Measurements from ENCODE around the gene KIF5C.
A peak's percentile ranks its signal among the peaks of the same experiment; 100 is the strongest.

KIF5C gene

GRCh38 chr2:148926291-148926961 is 51.4 kb downstream of the KIF5C start:
- peak; percentile 59 for DNase-seq

DNA sequence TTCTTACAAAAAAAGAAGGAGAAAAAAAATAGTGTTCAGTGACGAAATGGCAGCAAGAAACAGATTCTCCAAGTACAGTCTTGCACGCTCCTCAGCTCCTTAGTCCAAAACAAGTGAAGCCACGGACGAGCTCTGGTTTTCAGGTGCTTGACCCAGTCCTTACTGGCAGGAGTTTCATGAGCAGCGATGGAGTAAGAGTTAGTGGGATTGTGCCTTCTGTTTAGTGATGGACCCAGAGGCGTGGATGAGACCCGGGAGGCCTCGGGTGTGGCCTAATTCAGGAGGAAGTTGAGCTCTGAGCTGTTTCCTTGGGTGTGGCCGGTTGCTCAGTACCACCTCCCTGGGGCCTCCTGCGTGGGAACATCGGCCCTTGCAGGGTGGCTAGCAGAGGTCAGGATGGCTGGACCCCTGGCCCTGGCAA is 52.0 kb downstream of the KIF5C start:
- DNase-seq: peak; percentile 32

- DNase-seq: no peak
Observed at GRCh38 chr2:148928395-148928794, 53.4 kb downstream of the KIF5C start.

GRCh38 chr2:148930046-148930775 is 55.2 kb downstream of the KIF5C start:
- DNase-seq: no peak

DNA sequence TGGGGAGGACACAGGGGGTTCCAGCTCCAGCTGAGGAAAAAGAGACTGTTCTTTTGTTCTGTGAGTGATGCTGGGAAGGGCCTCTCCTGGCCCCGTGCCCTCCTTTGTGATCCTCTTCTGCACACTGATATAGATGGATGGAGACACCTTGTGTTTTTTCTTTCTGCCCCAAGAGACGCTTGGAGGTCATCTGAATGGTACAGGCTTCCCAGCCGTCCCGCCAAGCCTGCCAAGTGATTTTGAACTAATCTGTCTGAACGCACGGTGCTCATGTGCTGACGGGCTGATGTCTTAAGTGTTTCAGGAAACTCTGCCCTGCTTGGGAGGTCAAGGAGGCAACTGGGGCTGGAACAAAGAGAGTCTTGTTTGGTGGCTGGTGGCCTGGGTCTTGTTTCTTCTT is 57.5 kb downstream of the KIF5C start:
- DNase-seq: no peak

- no peak for DNase-seq
Observed at GRCh38 chr2:148933456-148933855, 58.4 kb downstream of the KIF5C start.

GRCh38 chr2:148935791-148936190 is 60.8 kb downstream of the KIF5C start:
- no peak for DNase-seq

GRCh38 chr2:148936857-148937450 is 61.9 kb downstream of the KIF5C start:
- no peak for DNase-seq

DNA sequence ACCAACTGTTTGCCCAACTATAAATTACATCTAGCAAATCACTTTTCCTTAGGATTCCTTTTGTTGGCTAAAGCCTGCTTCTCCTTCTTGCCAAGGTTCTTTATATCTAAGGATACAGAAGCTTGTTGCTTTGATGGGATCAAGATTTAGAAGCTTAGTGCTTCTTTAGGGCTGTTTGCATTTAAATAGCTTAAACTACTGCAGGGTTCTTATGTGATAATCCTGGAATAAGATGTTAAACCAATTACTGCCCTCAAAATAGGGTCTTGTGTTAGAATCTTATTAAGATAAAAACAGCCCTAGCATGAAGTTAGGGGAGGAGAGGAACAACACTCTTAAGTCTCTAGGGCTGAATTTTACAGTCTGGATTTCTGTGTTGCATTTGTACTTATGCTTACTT is 64.2 kb downstream of the KIF5C start:
- DNase-seq: no peak

GRCh38 chr2:148943097-148943496 is 68.1 kb downstream of the KIF5C start:
- DNase-seq: no peak

GRCh38 chr2:148944536-148944935 is 69.5 kb downstream of the KIF5C start:
- DNase-seq: no peak

DNA sequence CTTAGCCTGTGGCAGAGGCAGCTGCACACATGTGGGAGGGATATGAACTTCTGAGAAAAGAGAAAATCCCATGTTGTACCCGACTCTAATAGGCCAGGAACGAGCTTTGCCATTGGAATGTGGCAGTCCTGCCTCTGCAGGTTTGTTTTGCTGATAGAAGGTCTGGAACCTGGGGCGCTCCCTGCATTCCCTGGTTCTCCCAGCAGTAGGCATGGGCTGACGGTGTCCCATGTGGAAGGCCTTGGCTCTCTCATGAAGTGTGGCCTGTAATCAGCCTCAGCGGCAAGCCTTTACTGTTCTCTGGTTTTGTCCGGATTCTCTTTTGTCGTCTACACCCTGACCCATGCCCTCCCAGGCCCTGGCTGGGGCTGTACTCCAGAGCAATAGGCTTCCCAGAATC is 72.3 kb downstream of the KIF5C start:
- DNase-seq: no peak

DNA sequence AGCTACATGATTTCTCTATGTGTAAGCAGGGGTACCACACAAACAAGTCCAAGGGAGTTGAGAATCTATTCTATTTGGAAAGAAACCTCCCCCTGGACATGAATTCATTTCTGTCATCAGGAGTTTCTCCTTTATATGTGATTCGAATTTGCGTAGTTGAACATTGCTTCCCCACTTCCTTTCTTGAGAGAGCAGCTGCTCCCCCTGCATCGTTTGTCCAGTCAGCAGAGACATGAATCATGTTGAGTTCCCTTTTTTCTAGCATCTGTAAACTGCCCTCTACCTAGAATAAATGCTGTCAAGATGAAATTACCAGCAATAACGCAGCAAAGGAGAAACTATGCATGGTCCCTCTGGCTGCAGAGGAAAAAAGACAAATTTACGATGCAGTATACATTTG is 73.8 kb downstream of the KIF5C start:
- peak; percentile 14 for DNase-seq

GRCh38 chr2:148949348-148949747 is 74.3 kb downstream of the KIF5C start:
- no peak for DNase-seq

GRCh38 chr2:148952621-148953020 is 77.6 kb downstream of the KIF5C start:
- DNase-seq: no peak

- DNase-seq: no peak
Observed at GRCh38 chr2:148953426-148953825, 78.4 kb downstream of the KIF5C start.

DNA sequence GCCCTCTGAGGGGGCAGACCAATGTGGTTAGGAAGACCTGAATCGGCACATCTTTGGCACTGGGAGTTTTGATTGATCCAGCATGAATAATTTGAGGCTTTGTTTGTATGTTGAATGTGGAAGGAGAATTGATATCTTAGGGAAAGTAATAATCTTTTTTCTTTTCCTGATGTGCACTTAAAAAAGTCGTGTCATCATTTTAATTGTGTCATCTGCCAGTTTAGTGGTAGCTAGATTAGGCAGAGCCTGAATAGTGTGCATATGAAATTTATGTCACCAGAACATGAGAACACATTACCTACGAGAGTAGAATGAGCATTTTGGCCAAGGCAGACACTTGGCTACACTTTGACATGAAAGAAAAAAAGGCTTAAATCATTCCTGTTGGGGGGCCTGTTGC is 79.5 kb downstream of the KIF5C start:
- no peak for DNase-seq

- no peak for DNase-seq
Observed at GRCh38 chr2:148955798-148956197, 80.8 kb downstream of the KIF5C start.

- no peak for DNase-seq
Observed at GRCh38 chr2:148957023-148957422, 82.0 kb downstream of the KIF5C start.

DNA sequence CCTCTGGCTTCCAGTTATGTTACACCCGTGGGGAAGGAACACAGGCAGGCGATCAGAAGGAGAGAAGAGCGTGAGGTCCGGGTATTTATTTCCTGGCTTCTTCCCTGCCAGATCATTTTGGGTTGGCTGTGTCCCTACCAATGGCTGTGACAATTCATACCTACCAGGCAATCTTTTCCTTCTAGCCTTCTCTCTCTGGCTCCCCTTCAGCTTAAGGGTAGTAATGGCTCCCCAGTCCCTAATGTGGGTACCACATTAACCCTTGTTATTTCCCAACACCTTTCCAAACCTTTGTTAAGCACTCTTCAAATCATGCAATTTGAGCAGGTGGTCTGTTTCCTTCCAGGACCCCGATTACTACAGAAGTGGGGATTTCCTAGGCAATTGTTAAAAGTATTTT is 84.7 kb downstream of the KIF5C start:
- no peak for DNase-seq

DNA sequence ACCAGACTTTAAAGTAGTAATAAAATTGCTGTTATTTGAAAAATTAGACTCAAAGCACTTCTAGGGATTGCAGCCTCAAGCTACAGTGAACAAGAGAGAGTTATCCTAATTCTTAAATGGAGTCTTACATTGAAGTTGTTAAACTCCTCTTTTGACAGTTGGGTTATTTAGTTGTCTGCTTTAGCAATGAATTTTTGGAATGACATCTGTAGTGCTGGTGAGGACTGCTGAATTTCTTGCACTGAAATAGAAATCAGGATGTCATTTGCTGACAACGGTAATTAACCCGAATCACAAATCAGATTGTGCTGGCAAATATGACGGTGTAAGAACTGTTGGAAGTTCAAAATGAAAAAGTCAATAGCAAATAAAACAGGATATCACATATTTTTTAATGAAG is 85.5 kb downstream of the KIF5C start:
- DNase-seq: no peak

DNA sequence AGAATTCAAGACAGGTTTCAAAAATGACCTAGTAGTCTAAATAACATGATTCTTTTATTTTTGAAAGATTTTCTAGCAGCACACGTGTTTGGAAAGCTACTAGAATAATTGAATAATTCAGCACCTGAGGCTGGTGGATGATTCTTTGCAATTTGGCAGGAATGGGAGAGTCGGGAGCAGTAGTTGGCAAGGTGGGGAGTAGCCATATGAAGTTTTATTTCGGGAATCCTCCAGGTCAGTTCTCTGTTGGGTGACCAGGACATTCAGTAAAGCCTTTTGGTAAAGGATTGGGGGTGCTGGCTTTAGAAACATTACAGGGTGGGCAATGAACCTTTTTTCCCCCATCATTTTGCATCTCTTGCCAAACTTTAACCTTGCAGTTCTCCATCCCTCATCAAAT is 88.4 kb downstream of the KIF5C start:
- no peak for DNase-seq

DNA sequence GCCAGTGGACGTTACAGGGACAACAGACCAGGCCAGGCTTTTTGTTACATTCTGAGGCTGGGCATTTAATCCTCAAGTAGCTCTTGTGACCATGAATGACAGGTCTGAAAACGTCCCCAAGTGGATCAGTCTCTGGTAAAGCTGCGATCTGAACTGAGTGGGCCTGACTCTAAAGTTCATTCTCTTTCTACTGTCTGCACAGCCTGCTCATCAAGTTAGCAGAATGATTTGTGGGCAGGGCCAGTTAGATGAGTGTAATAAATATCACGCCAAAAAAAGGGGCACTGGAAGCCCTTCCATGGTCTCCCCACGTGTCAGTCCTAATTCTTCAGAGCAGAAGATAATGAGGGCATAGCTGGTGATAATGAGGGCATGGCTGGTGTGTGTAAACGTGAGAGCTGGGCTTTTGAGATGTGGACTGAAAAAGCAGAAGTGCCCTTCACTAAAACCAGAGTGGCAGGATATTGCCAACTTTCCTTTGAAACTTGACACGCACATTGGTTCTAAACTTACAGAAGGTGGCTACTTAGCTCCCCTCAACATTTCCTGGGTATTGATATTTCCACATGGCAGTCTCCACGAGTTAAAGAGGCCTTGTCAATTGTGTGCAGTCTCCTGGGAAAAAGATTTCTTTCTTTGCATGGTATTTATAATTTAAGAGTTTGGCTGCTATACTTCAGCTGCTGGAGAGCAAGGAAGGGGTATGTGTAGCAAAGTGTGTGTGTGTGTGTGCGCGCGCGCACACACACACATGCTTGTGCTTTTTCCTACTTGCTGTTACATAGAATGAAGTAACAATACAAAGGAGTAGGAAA is 90.8 kb downstream of the KIF5C start:
- no peak for DNase-seq

DNA sequence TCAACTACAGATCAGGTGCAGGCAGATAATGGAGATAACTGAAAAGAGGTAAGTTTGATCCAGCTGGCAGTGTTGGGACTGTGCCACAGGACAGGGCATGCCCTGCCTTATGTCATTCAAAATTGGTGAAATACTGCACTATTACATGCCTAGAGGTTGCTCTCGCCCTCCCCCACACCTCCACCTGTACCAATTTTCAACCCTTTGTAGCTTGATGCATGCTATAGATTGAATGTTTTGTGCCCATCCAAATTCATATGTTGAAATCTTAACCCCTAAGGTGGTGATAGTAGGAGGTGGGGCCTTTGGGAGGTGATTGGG is 91.4 kb downstream of the KIF5C start:
- DNase-seq: no peak
